ENCODE data around the gene GGACT.

Gene GGACT

DNA sequence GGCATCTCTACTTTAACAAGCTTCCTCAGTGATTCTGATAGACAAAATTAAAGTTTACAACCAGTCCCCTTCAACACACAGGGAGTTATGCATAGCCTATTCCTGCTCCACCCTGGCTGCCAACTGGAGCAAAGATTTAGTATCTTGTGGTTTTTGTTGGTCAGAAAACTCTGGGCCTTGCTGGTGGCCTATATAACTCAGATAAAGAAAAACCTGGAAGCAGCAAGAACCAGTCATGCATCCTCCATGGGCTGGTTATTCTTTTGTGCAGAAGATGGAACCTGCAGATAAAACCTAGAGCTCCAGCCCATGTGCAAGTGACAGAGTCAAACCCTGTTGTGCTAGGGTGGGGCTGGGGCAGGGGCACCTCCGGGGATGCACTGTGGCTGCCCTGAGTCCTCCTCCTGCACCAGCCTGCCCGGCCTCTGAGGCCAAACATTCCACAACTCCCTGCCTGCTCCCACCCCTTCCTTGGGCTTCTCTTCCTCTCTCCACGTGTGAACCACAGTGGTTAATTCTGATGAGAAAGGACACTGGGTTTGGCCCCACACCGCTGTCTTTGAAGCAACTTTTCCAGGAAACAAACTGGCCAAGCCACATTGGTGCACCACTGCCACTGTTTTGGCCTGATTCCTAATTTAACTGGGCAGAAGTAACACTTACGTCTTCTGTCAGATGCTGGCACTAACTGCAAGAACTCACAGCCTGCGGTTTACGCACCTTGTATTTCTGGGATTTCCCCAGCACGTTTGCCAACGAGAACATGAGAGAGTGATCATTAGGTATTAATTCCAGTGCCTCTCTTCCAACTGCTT is 23.3 kb upstream of the GGACT start:
- H3K4me3 ChIP-seq, result no peak overlapping the region
- DNase-seq (ENCODE audit: low spot score), result no peak
- TF ChIP-seq, protein P1, sequence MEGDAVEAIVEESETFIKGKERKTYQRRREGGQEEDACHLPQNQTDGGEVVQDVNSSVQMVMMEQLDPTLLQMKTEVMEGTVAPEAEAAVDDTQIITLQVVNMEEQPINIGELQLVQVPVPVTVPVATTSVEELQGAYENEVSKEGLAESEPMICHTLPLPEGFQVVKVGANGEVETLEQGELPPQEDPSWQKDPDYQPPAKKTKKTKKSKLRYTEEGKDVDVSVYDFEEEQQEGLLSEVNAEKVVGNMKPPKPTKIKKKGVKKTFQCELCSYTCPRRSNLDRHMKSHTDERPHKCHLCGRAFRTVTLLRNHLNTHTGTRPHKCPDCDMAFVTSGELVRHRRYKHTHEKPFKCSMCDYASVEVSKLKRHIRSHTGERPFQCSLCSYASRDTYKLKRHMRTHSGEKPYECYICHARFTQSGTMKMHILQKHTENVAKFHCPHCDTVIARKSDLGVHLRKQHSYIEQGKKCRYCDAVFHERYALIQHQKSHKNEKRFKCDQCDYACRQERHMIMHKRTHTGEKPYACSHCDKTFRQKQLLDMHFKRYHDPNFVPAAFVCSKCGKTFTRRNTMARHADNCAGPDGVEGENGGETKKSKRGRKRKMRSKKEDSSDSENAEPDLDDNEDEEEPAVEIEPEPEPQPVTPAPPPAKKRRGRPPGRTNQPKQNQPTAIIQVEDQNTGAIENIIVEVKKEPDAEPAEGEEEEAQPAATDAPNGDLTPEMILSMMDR (IDR thresholded peaks at IDR 0.05), result no peak
- H3K27ac ChIP-seq, result no peak overlapping the region

DNA sequence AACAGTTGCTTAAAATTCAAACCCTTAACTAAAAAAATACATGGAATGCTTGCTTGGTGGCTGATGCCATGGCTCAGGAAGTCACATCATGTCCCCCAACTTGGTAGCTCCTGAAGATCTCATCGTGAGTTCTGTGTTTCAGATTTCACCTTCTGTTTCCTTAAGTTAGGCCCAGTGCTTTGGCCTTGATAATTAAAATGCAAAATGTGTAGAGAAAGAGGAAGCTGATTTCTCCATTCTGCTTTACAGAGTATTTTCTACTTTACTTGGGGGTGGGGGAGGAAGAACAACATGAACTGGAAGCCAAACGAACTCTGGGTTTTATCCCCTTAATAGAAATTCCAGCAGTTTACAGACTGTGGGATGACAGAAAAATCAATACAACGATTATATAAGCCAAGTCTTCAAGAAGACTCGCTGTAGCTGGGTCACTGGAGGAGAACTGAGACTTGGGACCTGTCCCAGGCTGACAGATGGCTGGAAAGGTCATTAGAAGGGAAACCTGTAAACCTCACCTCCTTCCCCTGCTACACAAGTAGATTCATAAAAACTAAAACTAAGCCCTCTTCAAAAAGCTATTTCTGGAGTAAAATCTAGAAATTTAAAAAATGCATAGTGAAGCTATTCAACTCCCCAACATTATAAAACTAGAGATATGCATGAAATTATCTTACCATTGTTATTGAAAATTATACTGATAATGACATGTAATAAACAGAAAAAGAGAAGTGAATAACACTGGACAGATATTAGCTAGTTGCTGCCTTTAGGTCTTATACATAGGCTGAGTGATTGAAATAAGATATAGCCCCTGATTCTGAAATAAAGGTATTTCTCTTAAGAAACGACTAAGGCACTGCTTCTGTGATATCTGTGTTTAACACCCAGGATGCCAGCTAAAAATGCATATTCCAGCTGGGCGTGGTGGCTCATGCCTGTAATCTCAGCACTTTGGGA is 22.1 kb upstream of the GGACT start:
- Histone ChIP-seq H3K27ac (no peak overlapping the region), H3K4me3 (no peak overlapping the region)
- DNase-seq (ENCODE audit: low spot score), result no peak

DNA sequence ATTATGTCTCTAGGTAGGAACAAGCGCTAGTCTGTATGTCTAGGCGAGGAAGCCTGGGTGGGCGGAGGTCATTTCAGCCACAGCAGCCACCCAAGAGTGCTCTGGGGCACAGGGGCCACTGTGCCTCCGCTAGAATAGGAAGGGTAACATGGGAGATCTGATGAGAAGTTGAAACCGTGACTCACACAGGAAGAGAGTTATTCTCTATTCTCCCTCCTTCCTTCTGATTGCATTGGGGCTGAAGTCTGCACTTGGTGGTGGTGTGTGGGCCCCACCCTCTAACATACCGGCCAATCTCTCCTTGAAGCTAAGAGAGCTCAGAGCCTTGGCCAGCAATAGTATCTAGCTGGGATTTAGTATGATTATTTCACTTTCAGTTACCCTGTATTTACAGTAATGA is 20.3 kb upstream of the GGACT start:
- H3K4me3 ChIP-seq, result no peak overlapping the region
- TF ChIP-seq, protein P1 (IDR thresholded peaks at IDR 0.05), result no peak
- DNase-seq (ENCODE audit: low spot score), result no peak
- H3K27ac ChIP-seq, result no peak overlapping the region

More for the DNA sequence above, 22.1 kb upstream of the GGACT start:
- TF ChIP-seq, protein P1 (IDR thresholded peaks at IDR 0.05), result no peak

DNA sequence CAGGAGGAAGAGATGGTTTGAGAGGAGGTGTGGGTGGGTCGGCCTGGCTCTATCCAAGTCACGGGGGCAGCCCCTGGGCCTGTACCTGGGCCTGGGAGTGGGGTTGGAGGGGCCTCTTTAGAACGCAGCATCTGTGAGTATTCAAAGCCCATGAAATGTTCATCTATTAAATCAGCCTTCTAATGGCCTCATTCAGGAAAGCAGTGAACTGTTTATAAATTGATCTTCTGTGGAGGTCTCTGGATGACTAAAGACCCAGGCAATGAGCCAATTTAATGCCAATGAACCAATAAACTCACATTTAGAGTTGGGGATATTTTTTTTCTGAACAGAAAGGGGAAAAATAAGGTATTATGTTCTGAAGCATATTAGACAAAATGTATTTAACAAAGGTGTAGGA is 19.9 kb upstream of the GGACT start:
- no peak for DNase-seq (ENCODE audit: low spot score)
- Histone ChIP-seq H3K4me3 (no peak overlapping the region), H3K27ac (no peak overlapping the region)
- TF ChIP-seq, protein P1 (IDR thresholded peaks at IDR 0.05), result no peak

DNA sequence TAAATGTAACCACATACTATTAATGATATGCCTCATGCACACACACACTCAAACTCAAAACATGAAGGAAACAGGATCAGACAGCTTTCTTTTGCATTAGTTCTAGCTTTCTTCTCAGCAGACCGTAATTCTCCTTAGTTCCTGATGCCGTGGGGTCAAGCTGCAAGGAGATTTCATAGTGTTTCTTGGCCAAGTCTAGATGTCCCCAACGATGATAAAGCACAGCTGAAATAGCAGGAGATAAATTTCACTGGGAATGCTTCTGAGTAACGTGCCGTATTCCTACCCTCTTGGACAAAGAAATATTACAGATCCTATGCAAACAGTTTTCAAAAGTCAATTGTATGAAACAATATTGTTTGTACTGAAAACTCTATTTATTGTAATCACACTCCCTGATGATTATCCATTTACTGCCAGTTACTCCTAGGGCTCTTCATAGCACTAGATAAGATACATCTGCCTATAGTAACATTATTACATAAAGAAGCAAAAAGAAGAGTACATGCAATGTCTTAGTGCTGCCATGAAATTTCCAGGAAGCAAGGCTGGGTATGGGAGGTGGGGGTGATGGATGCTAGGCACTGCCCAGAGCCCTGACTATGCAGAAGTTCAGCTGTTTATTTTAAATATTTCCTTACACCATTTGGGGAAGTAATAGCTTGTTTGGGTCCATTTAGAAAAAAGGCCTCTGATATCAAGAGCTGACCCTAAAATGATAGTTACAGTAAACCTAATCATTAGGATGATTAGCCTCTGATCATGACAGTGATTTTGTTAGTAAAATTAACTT is 16.5 kb upstream of the GGACT start:
- no peak for DNase-seq (ENCODE audit: low spot score)

DNA sequence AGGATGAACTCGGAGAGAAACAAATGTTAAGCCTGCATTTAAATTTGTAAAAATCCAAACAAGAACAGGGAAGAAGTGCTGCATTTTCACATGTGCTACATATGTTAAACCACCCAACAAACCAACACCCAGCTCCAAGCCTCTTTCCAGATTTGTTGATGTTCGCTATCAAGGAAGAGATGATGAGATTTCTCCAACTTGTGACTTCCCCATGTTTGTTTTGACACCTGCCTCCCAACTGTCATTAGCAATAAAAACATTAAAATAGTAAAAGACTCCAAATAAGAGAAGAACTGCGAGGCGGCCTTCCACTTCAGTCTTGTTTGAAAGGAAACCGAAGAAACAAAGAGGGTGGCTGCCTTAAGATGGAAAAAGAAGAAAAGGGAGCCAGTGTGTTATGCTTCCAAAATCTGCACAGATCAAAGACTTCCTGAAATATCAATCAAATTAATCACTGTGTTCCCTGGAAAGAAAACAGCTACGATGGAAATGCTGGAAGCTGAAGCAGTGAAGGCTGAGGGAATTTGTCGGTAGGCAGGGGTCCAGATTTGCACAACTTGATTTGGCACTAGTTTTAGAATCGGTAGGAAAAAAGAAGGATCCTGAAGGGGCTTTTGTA is 14.0 kb upstream of the GGACT start:
- no peak for DNase-seq (ENCODE audit: low spot score)
- H3K27ac ChIP-seq, result no peak overlapping the region
- TF ChIP-seq, protein P1 (IDR thresholded peaks at IDR 0.05), result no peak
- no peak overlapping the region for H3K4me3 ChIP-seq

More for the DNA sequence above, 16.5 kb upstream of the GGACT start:
- H3K4me3 ChIP-seq, result no peak overlapping the region
- TF ChIP-seq, protein P1 (IDR thresholded peaks at IDR 0.05), result no peak
- no peak overlapping the region for H3K27ac ChIP-seq
